ENCODE results near the gene PML.

The PML gene

DNA sequence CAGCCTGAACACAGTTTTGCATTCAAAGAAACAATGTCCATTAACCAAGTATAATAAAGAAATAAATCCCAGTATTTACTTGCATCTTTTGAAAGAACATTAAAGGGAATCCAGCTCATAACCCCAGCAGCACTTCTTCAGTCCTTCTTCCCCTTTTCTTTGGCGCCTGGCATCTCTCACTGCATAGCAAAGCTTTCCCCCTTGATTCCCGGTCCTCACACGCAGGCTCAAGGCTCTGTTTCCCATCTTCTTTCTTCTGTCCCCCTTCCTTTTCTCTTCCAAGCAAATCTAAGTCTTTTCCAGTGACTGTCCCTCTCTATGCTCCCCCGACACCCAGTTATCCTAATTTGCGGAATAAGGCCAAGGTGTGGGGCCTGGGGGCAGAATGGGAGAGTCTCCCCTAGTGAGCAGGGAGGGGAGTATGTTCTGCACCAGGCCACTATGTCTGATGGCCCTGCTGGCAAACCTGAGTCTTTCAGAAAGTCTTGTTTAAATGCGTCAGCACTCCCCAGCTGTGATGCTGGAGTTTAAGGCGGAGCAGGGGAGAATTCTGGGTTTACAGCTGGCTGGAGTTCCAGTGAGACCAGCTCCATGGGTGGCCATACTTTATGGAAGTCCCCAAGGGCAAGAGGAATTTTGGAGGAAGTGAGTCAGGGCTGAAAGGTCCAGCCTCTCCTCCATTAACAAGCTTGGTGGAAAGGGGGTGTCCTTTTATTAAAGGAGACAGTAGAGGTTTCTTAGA, 45.8 kb downstream of the PML start:
- H2BK15ac ChIP-seq (replicated peaks; ENCODE audit: low read depth) = no peak overlapping the region
- H3K9ac ChIP-seq (ENCODE audit: low read length) = no peak overlapping the region
- no peak overlapping the region for H2BK120ac ChIP-seq (ENCODE audit: low read depth, low read length)
- peak overlapping the region; percentile 19 for H3K27ac ChIP-seq (ENCODE audit: low read depth, low read length)
- WGBS (ENCODE audit: extremely low coverage, insufficient coverage, low lambda C conversion rate) = no CpG with 5 or more reads among the region's 7 CpGs
- no peak overlapping the region for H3K4ac ChIP-seq (ENCODE audit: low read depth, low read length)
- no peak overlapping the region for H3K4me2 ChIP-seq (ENCODE audit: low read length)
- no peak overlapping the region for H3K56ac ChIP-seq (ENCODE audit: low read length)
- H3K36me3 ChIP-seq (ENCODE audit: control insufficient read depth, insufficient read depth, low read length) = no peaks in the 10 kb centered on the region
- DNase-seq = peak; percentile 84
- no peak overlapping the region for H3K4me3 ChIP-seq (ENCODE audit: low read length)
- H3K4me1 ChIP-seq (ENCODE audit: control insufficient read depth, low read depth, low read length) = peaks cover 4% of the 10 kb centered on the region
- H3K79me2 ChIP-seq (ENCODE audit: control insufficient read depth, insufficient read depth, low read length) = no peaks in the 10 kb centered on the region
- H2AK5ac ChIP-seq (ENCODE audit: low read length) = no peak overlapping the region
- no peaks in the 10 kb centered on the region for H3K27me3 ChIP-seq (ENCODE audit: insufficient read depth, low read length, poor library complexity)
- H3K18ac ChIP-seq (ENCODE audit: low read length) = no peak overlapping the region
- no peak overlapping the region for H2BK5ac ChIP-seq (ENCODE audit: low read length)
- H3K23ac ChIP-seq (ENCODE audit: low read length) = no peak overlapping the region
- no peak overlapping the region for H4K5ac ChIP-seq (ENCODE audit: low read length)
- no peak overlapping the region for H4K8ac ChIP-seq (ENCODE audit: low read depth, low read length)
- no peaks in the 10 kb centered on the region for H3K79me1 ChIP-seq (ENCODE audit: low read length)

DNA sequence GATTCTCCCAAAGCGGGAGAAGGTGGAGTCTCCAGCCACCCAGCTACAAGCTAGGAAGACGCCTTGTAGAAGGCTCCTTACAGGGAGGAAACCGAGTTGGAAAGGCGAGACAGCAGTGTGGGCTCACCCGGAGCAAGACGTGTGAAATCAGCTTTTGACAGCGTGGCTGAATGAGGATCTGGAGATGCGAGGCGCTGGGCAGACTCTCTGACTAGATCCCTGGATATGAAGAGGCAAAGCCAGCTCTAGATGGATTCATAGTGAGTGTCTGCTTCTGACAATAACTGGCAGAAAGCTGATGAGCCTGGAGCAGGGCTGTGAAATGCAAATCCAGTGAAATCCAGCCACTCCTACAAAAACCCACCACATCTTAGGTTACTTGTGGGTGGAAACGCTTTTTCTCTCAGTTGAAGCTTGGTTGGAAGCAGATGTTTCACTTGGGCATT, 46.8 kb downstream of the PML start:
- no peak overlapping the region for H4K8ac ChIP-seq (ENCODE audit: low read depth, low read length)
- H3K4me1 ChIP-seq (ENCODE audit: control insufficient read depth, low read depth, low read length) = peaks cover 4% of the 10 kb centered on the region
- no peak overlapping the region for H2BK15ac ChIP-seq (replicated peaks; ENCODE audit: low read depth)
- no peaks in the 10 kb centered on the region for H3K79me1 ChIP-seq (ENCODE audit: low read length)
- no peak overlapping the region for H3K4me3 ChIP-seq (ENCODE audit: low read length)
- H2AK5ac ChIP-seq (ENCODE audit: low read length) = no peak overlapping the region
- WGBS (ENCODE audit: extremely low coverage, insufficient coverage, low lambda C conversion rate) = no CpG with 5 or more reads among the region's 10 CpGs
- no peak overlapping the region for H3K4ac ChIP-seq (ENCODE audit: low read depth, low read length)
- H4K5ac ChIP-seq (ENCODE audit: low read length) = no peak overlapping the region
- no peak overlapping the region for H2BK5ac ChIP-seq (ENCODE audit: low read length)
- no peak overlapping the region for H3K23ac ChIP-seq (ENCODE audit: low read length)
- H2BK120ac ChIP-seq (ENCODE audit: low read depth, low read length) = no peak overlapping the region
- no peaks in the 10 kb centered on the region for H3K79me2 ChIP-seq (ENCODE audit: control insufficient read depth, insufficient read depth, low read length)
- H3K56ac ChIP-seq (ENCODE audit: low read length) = peak overlapping the region; percentile 31
- no peaks in the 10 kb centered on the region for H3K36me3 ChIP-seq (ENCODE audit: control insufficient read depth, insufficient read depth, low read length)
- no peak for DNase-seq
- no peak overlapping the region for H3K4me2 ChIP-seq (ENCODE audit: low read length)
- no peak overlapping the region for H3K27ac ChIP-seq (ENCODE audit: low read depth, low read length)
- no peak overlapping the region for H3K18ac ChIP-seq (ENCODE audit: low read length)
- no peaks in the 10 kb centered on the region for H3K27me3 ChIP-seq (ENCODE audit: insufficient read depth, low read length, poor library complexity)
- no peak overlapping the region for H3K9ac ChIP-seq (ENCODE audit: low read length)

DNA sequence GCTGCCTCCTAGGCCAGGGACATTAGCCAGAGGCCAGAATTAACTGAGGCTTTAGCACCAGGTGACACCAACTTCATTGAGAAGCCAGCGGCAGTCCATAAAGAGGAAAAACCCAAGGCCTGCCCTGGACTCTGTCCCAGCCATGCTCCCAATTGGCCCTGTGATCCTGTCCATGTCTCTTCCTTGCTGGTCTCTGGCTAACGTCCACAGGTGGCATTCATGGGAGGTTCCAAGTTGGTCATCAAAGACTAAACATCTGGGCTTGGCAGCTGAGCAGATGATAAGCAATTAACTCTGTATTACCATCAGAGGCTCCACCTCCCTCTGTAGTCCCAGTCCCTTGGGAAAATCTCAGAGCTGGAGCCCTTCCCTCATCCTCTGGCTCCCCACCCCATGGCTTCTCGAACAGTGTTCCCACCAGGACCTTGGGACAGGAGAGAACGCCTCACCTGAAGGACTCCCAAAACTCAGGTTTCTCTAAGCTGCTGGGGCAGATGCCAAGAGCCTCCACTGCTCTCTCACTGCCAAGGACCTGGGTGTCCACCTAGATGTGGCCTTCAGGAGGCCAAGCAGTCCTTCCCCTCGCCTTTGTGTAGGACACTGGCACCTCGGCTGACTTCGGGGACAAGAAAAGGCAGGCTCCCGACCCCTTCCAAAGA, 47.4 kb downstream of the PML start:
- no peak overlapping the region for H3K23ac ChIP-seq (ENCODE audit: low read length)
- WGBS (ENCODE audit: extremely low coverage, insufficient coverage, low lambda C conversion rate) = no CpG with 5 or more reads among the region's 8 CpGs
- peaks cover 4% of the 10 kb centered on the region for H3K4me1 ChIP-seq (ENCODE audit: control insufficient read depth, low read depth, low read length)
- no peak overlapping the region for H2AK5ac ChIP-seq (ENCODE audit: low read length)
- no peaks in the 10 kb centered on the region for H3K27me3 ChIP-seq (ENCODE audit: insufficient read depth, low read length, poor library complexity)
- H3K4me2 ChIP-seq (ENCODE audit: low read length) = no peak overlapping the region
- H3K56ac ChIP-seq (ENCODE audit: low read length) = no peak overlapping the region
- no peaks in the 10 kb centered on the region for H3K36me3 ChIP-seq (ENCODE audit: control insufficient read depth, insufficient read depth, low read length)
- H4K5ac ChIP-seq (ENCODE audit: low read length) = no peak overlapping the region
- no peaks in the 10 kb centered on the region for H3K79me2 ChIP-seq (ENCODE audit: control insufficient read depth, insufficient read depth, low read length)
- no peak overlapping the region for H3K4me3 ChIP-seq (ENCODE audit: low read length)
- no peak overlapping the region for H2BK5ac ChIP-seq (ENCODE audit: low read length)
- H3K18ac ChIP-seq (ENCODE audit: low read length) = no peak overlapping the region
- H2BK120ac ChIP-seq (ENCODE audit: low read depth, low read length) = no peak overlapping the region
- no peak overlapping the region for H3K4ac ChIP-seq (ENCODE audit: low read depth, low read length)
- no peak overlapping the region for H3K27ac ChIP-seq (ENCODE audit: low read depth, low read length)
- no peak overlapping the region for H4K8ac ChIP-seq (ENCODE audit: low read depth, low read length)
- no peak overlapping the region for H2BK15ac ChIP-seq (replicated peaks; ENCODE audit: low read depth)
- no peaks in the 10 kb centered on the region for H3K79me1 ChIP-seq (ENCODE audit: low read length)
- H3K9ac ChIP-seq (ENCODE audit: low read length) = no peak overlapping the region
- DNase-seq = no peak

DNA sequence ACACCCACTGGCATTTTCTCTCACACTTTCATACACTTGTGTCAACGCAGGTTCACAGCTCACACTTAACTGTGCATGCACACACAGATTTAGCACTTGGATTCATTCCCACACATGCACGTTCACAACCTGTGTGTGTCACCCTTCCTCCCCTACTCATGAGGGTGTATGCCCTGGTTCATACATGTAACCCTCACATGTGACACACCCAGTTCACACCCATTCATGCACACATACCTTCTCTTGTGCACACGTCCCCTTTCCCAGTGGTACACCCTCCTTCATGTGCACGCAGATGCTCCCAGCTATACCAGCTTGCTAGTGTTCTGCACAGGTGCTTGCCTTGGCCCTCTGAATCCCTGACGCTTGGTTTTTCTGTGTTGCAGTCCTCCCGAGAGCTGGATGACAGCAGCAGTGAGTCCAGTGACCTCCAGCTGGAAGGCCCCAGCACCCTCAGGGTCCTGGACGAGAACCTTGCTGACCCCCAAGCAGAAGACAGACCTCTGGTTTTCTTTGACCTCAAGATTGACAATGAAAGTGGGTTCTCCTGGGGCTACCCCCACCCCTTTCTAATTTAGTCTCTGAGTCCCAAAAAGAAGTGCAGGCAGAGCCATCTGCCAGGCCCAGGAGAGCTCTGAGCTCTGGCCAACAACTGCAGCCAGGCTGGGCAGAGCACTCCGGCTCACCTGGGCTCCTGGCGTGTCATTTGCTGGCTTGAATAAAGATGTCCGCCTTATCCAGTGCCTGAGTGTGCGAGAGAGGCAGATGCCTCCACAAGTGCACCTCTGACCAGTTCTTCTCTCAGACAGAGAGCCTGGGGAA, 48.3 kb downstream of the PML start:
- no peaks in the 10 kb centered on the region for H3K36me3 ChIP-seq (ENCODE audit: control insufficient read depth, insufficient read depth, low read length)
- no peak overlapping the region for H3K18ac ChIP-seq (ENCODE audit: low read length)
- H2BK15ac ChIP-seq (replicated peaks; ENCODE audit: low read depth) = no peak overlapping the region
- no peak for DNase-seq
- H2BK120ac ChIP-seq (ENCODE audit: low read depth, low read length) = no peak overlapping the region
- no peak overlapping the region for H2BK5ac ChIP-seq (ENCODE audit: low read length)
- H3K4me3 ChIP-seq (ENCODE audit: low read length) = no peak overlapping the region
- no peaks in the 10 kb centered on the region for H3K79me2 ChIP-seq (ENCODE audit: control insufficient read depth, insufficient read depth, low read length)
- no peak overlapping the region for H3K4ac ChIP-seq (ENCODE audit: low read depth, low read length)
- H4K8ac ChIP-seq (ENCODE audit: low read depth, low read length) = no peak overlapping the region
- WGBS (ENCODE audit: extremely low coverage, insufficient coverage, low lambda C conversion rate) = no CpG with 5 or more reads among the region's 11 CpGs
- H3K56ac ChIP-seq (ENCODE audit: low read length) = no peak overlapping the region
- no peak overlapping the region for H3K9ac ChIP-seq (ENCODE audit: low read length)
- no peaks in the 10 kb centered on the region for H3K27me3 ChIP-seq (ENCODE audit: insufficient read depth, low read length, poor library complexity)
- no peak overlapping the region for H3K23ac ChIP-seq (ENCODE audit: low read length)
- H3K4me1 ChIP-seq (ENCODE audit: control insufficient read depth, low read depth, low read length) = peaks cover 4% of the 10 kb centered on the region
- H3K4me2 ChIP-seq (ENCODE audit: low read length) = no peak overlapping the region
- no peak overlapping the region for H4K5ac ChIP-seq (ENCODE audit: low read length)
- H3K79me1 ChIP-seq (ENCODE audit: low read length) = no peaks in the 10 kb centered on the region
- no peak overlapping the region for H2AK5ac ChIP-seq (ENCODE audit: low read length)
- H3K27ac ChIP-seq (ENCODE audit: low read depth, low read length) = no peak overlapping the region

DNA sequence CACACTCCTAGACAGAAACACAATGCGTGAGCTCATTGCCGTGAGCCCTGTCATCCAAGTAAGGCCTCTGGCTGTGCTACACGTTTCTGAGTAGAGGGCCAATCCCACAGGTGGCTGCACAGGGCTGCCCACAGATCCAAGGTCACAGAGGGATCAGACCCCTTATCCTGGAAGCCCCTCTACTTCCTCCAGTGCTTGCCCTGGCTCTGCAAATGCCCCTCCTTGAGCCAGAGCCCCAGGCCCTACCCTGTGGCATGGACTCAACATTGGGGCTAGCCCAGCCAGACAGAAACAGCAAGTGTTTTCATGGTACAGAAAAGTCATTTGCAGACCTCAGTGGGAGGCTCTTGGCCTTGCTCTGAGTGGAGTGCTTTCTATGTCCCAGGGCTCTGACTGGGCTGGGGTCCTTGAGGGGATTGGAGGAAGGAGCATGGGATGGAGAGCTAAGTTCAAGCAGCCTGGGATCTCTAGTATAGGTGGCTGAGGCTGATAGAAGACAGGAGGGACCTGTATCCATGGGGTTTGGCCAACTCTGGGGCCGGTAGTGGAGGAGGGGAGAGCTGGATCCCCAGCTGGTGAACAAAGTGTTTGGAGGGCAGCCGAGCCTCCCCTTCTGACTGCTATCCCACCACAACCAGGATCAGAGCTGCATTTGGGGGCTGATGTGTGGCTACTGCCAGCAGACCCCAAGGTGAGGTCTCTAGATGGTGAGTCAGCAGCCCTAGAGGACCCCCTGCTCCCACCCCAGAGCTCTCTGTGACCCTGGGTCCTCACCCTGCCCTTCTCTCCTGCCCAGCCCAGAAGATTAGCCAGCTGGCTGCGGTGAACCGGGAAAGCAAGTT, 49.1 kb downstream of the PML start:
- no CpG with 5 or more reads among the region's 7 CpGs for WGBS (ENCODE audit: extremely low coverage, insufficient coverage, low lambda C conversion rate)
- Histone ChIP-seq H3K4me2 (ENCODE audit: low read length) (no peak overlapping the region), H3K9ac (ENCODE audit: low read length) (no peak overlapping the region), H3K18ac (ENCODE audit: low read length) (no peak overlapping the region), H2AK5ac (ENCODE audit: low read length) (no peak overlapping the region), H4K8ac (ENCODE audit: low read depth, low read length) (no peak overlapping the region), H3K79me2 (ENCODE audit: control insufficient read depth, insufficient read depth, low read length) (no peaks in the 10 kb centered on the region), H3K56ac (ENCODE audit: low read length) (no peak overlapping the region), H2BK5ac (ENCODE audit: low read length) (no peak overlapping the region), H2BK15ac (replicated peaks; ENCODE audit: low read depth) (no peak overlapping the region), H2BK120ac (ENCODE audit: low read depth, low read length) (no peak overlapping the region), H3K23ac (ENCODE audit: low read length) (no peak overlapping the region), H3K36me3 (ENCODE audit: control insufficient read depth, insufficient read depth, low read length) (no peaks in the 10 kb centered on the region), H3K27ac (ENCODE audit: low read depth, low read length) (no peak overlapping the region), H4K5ac (ENCODE audit: low read length) (no peak overlapping the region), H3K79me1 (ENCODE audit: low read length) (no peaks in the 10 kb centered on the region), H3K4me3 (ENCODE audit: low read length) (no peak overlapping the region), H3K27me3 (ENCODE audit: insufficient read depth, low read length, poor library complexity) (no peaks in the 10 kb centered on the region), H3K4ac (ENCODE audit: low read depth, low read length) (no peak overlapping the region), H3K4me1 (ENCODE audit: control insufficient read depth, low read depth, low read length) (peaks cover 8% of the 10 kb centered on the region)
- no peak for DNase-seq
